K562 (cell line): ENCODE measurements around the gene CRACDL. TPM values are rescaled to one million over a fixed set of nuclear protein-coding genes. Genes with fewer than 3 reads are reported as not detected.

Experiments
- ATAC-seq: fragments of 200-7000 bp; cut with Tn5 transposase; 3 replicates; pipeline ENCODE4 v1.9.1; 2020; ENCODE audit warnings: moderate library complexity
- BruUV-seq: library from RNA; stranded (reverse); fragments of 400-500 nt; replicated peaks from 2 replicates; lab custom pipeline; 2021; lab: Mats Ljungman, UMichigan
- CTCF ChIA-PET: fragments of 300-600 bp; formaldehyde crosslinking; extraction: SDS; loops from one replicate; lab custom pipeline; 2021; ENCODE audit warnings: low intra/inter-chr PET ratio; lab: Yijun Ruan, JAX
- POLR2A ChIA-PET: fragments of 300-600, 350-650 bp; sonication (Branson Sonifier 250); formaldehyde crosslinking; extraction: SDS; loops from one replicate; lab custom pipeline; 2021; ENCODE audit warnings: antibody characterized with exemption, inconsistent platforms; lab: Yijun Ruan, JAX
- DNase-seq, 4 experiments: peaks; one replicate each; pipeline versions ENCODE4 v3.0.0 to v3.0.0-alpha.2; 2011 to 2018; ENCODE audit warnings: low spot score in 3 of 4, mixed read lengths in 3 of 4; ENCODE audit errors: extremely low read depth in 1 of 4
- FAIRE-seq: peaks from 2 replicates; lab custom pipeline; 2011; peaks lifted over from hg19 to GRCh38; lab: Jason Lieb, UNC
- H2AFZ ChIP-seq: 2 replicates; pipeline ENCODE4 v1.6.0; 2011; ENCODE audit warnings: low read depth, low read length, control low read depth, inconsistent platforms
- H3K27ac ChIP-seq: fragments of 200-600 bp; 3 replicates; pipeline ENCODE4 v1.8.0; 2011; ENCODE audit warnings: low read depth, mild to moderate bottlenecking, control low read depth, inconsistent platforms, low read length, moderate library complexity, mixed read lengths; ENCODE audit errors: extremely low read depth
- H3K27me3 ChIP-seq, 2 experiments: fragments of 300-600 bp in 1 of 2; 2 replicates in 1 of 2; 3 replicates in 1 of 2; pipeline versions ENCODE4 v1.6.0 to v1.8.0; 2011; ENCODE audit warnings: inconsistent platforms in 2 of 2, low read length in 2 of 2, mild to moderate bottlenecking in 1 of 2, mixed read lengths in 1 of 2, moderate library complexity in 1 of 2; ENCODE audit not compliant: control insufficient read depth in 2 of 2, insufficient read depth in 2 of 2
- H3K36me3 ChIP-seq: fragments of 300-600 bp; 3 replicates; pipeline ENCODE4 v1.8.0; 2011; ENCODE audit warnings: mild to moderate bottlenecking, low read length, inconsistent platforms; ENCODE audit not compliant: control insufficient read depth, insufficient read depth
- H3K4me1 ChIP-seq, 2 experiments: fragments of 200-600 bp in 1 of 2; replicated peaks in 1 of 2; 2 replicates in 1 of 2; 3 replicates in 1 of 2; pipeline versions ENCODE4 v1.5.1 to v1.8.0; 2011; ENCODE audit warnings: inconsistent platforms in 2 of 2, low read length in 2 of 2, mild to moderate bottlenecking in 1 of 2, mixed read lengths in 1 of 2, moderate library complexity in 1 of 2; ENCODE audit not compliant: control insufficient read depth in 2 of 2, insufficient read depth in 2 of 2
- H3K4me2 ChIP-seq: 2 replicates; pipeline ENCODE4 v1.6.1; 2011; ENCODE audit warnings: low read length, control low read depth, inconsistent platforms, mixed read lengths; ENCODE audit not compliant: insufficient read depth
- H3K4me3 ChIP-seq: fragments of 200-600 bp; sonication (generic), shearing (Covaris generic); 2 replicates; pipeline ENCODE4 v1.5.1; 2016; ENCODE audit warnings: control low read depth, inconsistent platforms
- H3K79me2 ChIP-seq: fragments of 200-600 bp; 3 replicates; pipeline ENCODE4 v1.8.0; 2011; ENCODE audit warnings: low read length, inconsistent platforms; ENCODE audit not compliant: control insufficient read depth, insufficient read depth
- H3K9ac ChIP-seq, 2 experiments: 2 replicates each; pipeline versions ENCODE4 v1.6.0 to v1.6.1; 2011; ENCODE audit warnings: low read depth in 2 of 2, low read length in 2 of 2, control low read depth in 1 of 2, inconsistent platforms in 1 of 2, mild to moderate bottlenecking in 1 of 2, mixed read lengths in 1 of 2; ENCODE audit not compliant: insufficient read depth in 1 of 2
- H3K9me1 ChIP-seq: one replicate; pipeline ENCODE4 v1.6.0; 2011; ENCODE audit warnings: inconsistent platforms, mild to moderate bottlenecking, low read length, moderate library complexity; ENCODE audit not compliant: control insufficient read depth, insufficient read depth
- H3K9me3 ChIP-seq: replicated peaks from 2 replicates; pipeline ENCODE4 v1.5.1; 2011; ENCODE audit warnings: low read depth, low read length, inconsistent platforms; ENCODE audit not compliant: control insufficient read depth, insufficient read depth
- H4K20me1 ChIP-seq: replicated peaks from 2 replicates; pipeline ENCODE4 v1.6.1; 2011; ENCODE audit warnings: low read length, inconsistent platforms, mixed read lengths; ENCODE audit not compliant: control insufficient read depth, insufficient read depth
- AFF4 ChIP-seq: sonication (generic); formaldehyde crosslinking; IDR thresholded peaks from 2 replicates; pipeline ENCODE4 v1.8.0; 2023; ENCODE audit warnings: mild to moderate bottlenecking, missing genetic modification reagents
- KDM1A ChIP-seq, 2 experiments: fragments of 450-650 bp; IDR thresholded peaks; 2 replicates each; pipeline ENCODE4 v1.6.1; 2016; ENCODE audit warnings: mild to moderate bottlenecking in 2 of 2
- PATZ1 ChIP-seq: fragments of 250-450 bp; sonication (Bioruptor Pico); IDR thresholded peaks from 2 replicates; pipeline ENCODE4 v1.5.0; 2020; ENCODE audit warnings: mild to moderate bottlenecking, borderline replicate concordance
- PHB2 ChIP-seq: fragments of 450-650 bp; IDR thresholded peaks from 2 replicates; pipeline ENCODE4 v1.6.1; 2017; ENCODE audit warnings: low read depth
- PML ChIP-seq: IDR thresholded peaks from 2 replicates; pipeline ENCODE4 v1.6.1; 2012; ENCODE audit warnings: low read length, inconsistent platforms
- ZKSCAN8 ChIP-seq: fragments of 200-800 bp; sonication (Bioruptor generic); IDR thresholded peaks from 2 replicates; pipeline ENCODE4 v1.6.1; 2016; ENCODE audit warnings: missing genetic modification characterization, missing compliant biosample characterization
- ZNF232 ChIP-seq: sonication (generic); formaldehyde crosslinking; IDR thresholded peaks from 2 replicates; pipeline ENCODE4 v1.8.0; 2022; ENCODE audit warnings: mild to moderate bottlenecking, missing genetic modification reagents
- ZNF253 ChIP-seq: fragments of 250-450 bp; sonication (Bioruptor Pico); conservative IDR thresholded peaks from 2 replicates; pipeline ENCODE4 v1.6.1; 2021; ENCODE audit warnings: mild to moderate bottlenecking
- ZNF764 ChIP-seq: fragments of 250-450 bp; sonication (Bioruptor Pico); IDR thresholded peaks from 2 replicates; pipeline ENCODE4 v1.4.0; 2020; ENCODE audit warnings: low read depth, mild to moderate bottlenecking, moderate library complexity
- WGBS: fragments of 100-300 bp; shearing (Covaris generic); methylation state at CpG from one replicate; pipeline ENCODE4 v1.1.6; 2016; ENCODE audit warnings: low coverage, mixed read lengths; ENCODE audit not compliant: insufficient coverage; ENCODE audit errors: missing lambda C conversion rate; 5-methylcytosine and 5-hydroxymethylcytosine counted together
- in situ Hi-C: fragments of 300-500 bp; cut with MboI; formaldehyde crosslinking; loops from 4 replicates; pipeline ENCODE4 v1.15.0; 2018; ENCODE audit warnings: inconsistent platforms, mixed read lengths
- intact Hi-C: fragments of 100-400 bp; cut with micrococcal nuclease; formaldehyde crosslinking; loops from 2 replicates; pipeline ENCODE4 v1.14.2; 2022
- polyA plus RNA-seq, 8 experiments: library from polyadenylated mRNA; depleted of rRNA in 4 of 8; stranded (reverse) in 5 of 8; unstranded in 3 of 8; fragments of >200 nt; fragmentation: Nextera tagmentation in 2 of 8; fragmentation: Illumina TruSeq in 1 of 8; extraction: Ambion mirVana in 2 of 8; extraction: Trizol in 1 of 8; gene quantifications; 2 replicates each; pipeline versions ENCODE4 v1.2.1 to v1.2.3, GENCODE V29; 2011 to 2014; ENCODE audit warnings: inconsistent platforms in 1 of 8, missing spikeins in 1 of 8
- total RNA-seq, 7 experiments: library from RNA; depleted of rRNA in 6 of 7; stranded (reverse); fragments of >200 nt in 6 of 7; fragmentation: Illumina TruSeq in 2 of 7; extraction: Trizol in 2 of 7; gene quantifications; 2 replicates each; pipeline versions ENCODE4 v1.2.1 to v1.2.3, GENCODE V29; 2011 to 2021; ENCODE audit warnings: low replicate concordance in 1 of 7

Gene CRACDL
- total and polyA plus RNA-seq, 9 of the 15 experiments (the other 6 are each of a cell fraction or from before 2014, with no cell fraction given) = not detected

- no TSS peak for BruUV-seq
- CTCF ChIA-PET = no interaction called here
- Histone ChIP-seq H3K79me2 (no peaks in the 10 kb centered on the region), H3K27me3 (peaks cover 0 to 18% of the 10 kb centered on the region in 2 experiments; a peak in 4 of 5 replicates), H3K36me3 (no peaks in the 10 kb centered on the region), H4K20me1 (no peaks in the 10 kb centered on the region; the same call in 1 of the 2 replicates), H3K9ac (no peak overlapping the region), H3K9me1 (no peaks in the 10 kb centered on the region), H3K27ac (no peak overlapping the region), H2AFZ (no peak overlapping the region)
- intact Hi-C loops = no loop called here
- no peak for FAIRE-seq
- DNase-seq = no peak
- no peak for ATAC-seq
- no peak for TF ChIP-seq ZNF764 (CRISPR knock-in tag)
- TF ChIP-seq ZNF253 = no peak
- no peak for TF ChIP-seq AFF4 (CRISPR knock-in tag)
- TF ChIP-seq PHB2 = no peak
- no peak for TF ChIP-seq PML
- no peak for TF ChIP-seq ZNF232 (CRISPR knock-in tag)
- no peak for TF ChIP-seq ZKSCAN8 (CRISPR knock-in tag)
- TF ChIP-seq KDM1A (IDR thresholded peaks at IDR 0.05) = no peak
- TF ChIP-seq PATZ1 (CRISPR knock-in tag) = no peak
- TF ChIP-seq, all 486 proteins: peak for 0
- in situ Hi-C loops = no loop called here
- Histone ChIP-seq H3K4me3 (no peak overlapping the region), H3K9me3 (no peaks in the 10 kb centered on the region), H3K4me2 (no peak overlapping the region), H3K4me1 (no peaks in the 10 kb centered on the region)
- WGBS = 1% methylated on average over 8 of the region's 8 CpGs
- POLR2A ChIA-PET = no interaction called here
Measured at GRCh38 chr2:98947554-98947953, 11.5 kb upstream of the CRACDL start.
